Mammary epithelial cell (primary cell): ENCODE measurements around the gene ENTPD6.

ENCODE experiments used
- EZH2 ChIP-seq: IDR thresholded peaks from 2 replicates; pipeline ENCODE4 v1.6.1; 2012; ENCODE audit warnings: low read length, inconsistent platforms, borderline replicate concordance
- TF ChIP-seq, protein P1 (sequence below), 2 donors: IDR thresholded peaks in 1 of 2; conservative IDR thresholded peaks in 1 of 2; 2 replicates each; pipeline ENCODE4 v1.5.1; 2011 to 2012; ENCODE audit warnings: inconsistent platforms in 2 of 2, low read length in 2 of 2, mild to moderate bottlenecking in 2 of 2, control low read depth in 1 of 2, low read depth in 1 of 2; ENCODE audit not compliant: insufficient read depth in 1 of 2; ENCODE audit errors: extremely low read depth in 1 of 2

DNA sequence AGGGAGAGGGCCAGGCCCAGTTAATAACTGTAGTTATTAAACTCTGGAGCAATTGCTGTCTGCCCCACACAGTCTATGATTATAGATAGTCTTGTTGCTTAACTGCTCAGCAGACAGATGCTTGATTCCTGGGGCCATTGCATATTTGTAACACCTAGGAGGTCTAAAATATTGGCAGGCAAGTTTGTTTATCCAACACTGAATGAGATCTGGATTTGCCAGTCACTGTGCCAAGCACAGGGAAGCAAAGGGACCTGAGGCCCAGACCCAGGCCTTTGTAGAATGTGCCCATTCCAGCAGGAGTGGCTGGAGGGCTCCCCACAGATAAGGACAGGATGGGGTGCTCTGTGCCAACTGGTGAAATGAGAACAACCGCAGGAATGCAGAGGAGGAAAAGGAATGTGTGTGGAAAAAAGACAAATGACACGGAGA lies 17.6 kb upstream of the ENTPD6 start:
- TF ChIP-seq, protein P1, sequence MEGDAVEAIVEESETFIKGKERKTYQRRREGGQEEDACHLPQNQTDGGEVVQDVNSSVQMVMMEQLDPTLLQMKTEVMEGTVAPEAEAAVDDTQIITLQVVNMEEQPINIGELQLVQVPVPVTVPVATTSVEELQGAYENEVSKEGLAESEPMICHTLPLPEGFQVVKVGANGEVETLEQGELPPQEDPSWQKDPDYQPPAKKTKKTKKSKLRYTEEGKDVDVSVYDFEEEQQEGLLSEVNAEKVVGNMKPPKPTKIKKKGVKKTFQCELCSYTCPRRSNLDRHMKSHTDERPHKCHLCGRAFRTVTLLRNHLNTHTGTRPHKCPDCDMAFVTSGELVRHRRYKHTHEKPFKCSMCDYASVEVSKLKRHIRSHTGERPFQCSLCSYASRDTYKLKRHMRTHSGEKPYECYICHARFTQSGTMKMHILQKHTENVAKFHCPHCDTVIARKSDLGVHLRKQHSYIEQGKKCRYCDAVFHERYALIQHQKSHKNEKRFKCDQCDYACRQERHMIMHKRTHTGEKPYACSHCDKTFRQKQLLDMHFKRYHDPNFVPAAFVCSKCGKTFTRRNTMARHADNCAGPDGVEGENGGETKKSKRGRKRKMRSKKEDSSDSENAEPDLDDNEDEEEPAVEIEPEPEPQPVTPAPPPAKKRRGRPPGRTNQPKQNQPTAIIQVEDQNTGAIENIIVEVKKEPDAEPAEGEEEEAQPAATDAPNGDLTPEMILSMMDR (conservative IDR thresholded peaks at IDR 0.05 in 1 of 2, IDR thresholded peaks at IDR 0.05 in 1 of 2; ENCODE audit: extremely low read depth in 1 of 2, insufficient read depth in 1 of 2, low read depth in 1 of 2, low read length in 2 of 2), result no peak
- no peak for TF ChIP-seq EZH2
